Lower lobe of right lung (tissue), 2 donors: ENCODE results near the gene SLC25A30. TPM values are rescaled to one million over a fixed set of nuclear protein-coding genes. Genes with fewer than 3 reads are reported as not detected.
"Not testable (repeated sequence)": the region's sequence is repeated elsewhere in the genome, so short reads cannot be mapped to it uniquely, and the experiment has no call there.

Experiments used
- ATAC-seq, 2 donors: fragments of 200-7000 bp; cut with Tn5 transposase; one replicate each; pipeline ENCODE4 v1.9.1; 2020 to 2022; ENCODE audit warnings: mild to moderate bottlenecking in 2 of 2, moderate library complexity in 2 of 2
- DNase-seq: peaks from one replicate; pipeline ENCODE4 v3.0.0-alpha.2; 2020
- H3K27ac ChIP-seq: fragments of 200-600 bp; one replicate; pipeline ENCODE4 v1.8.0; 2022
- H3K27me3 ChIP-seq: fragments of 200-600 bp; one replicate; pipeline ENCODE4 v1.8.0; 2022; ENCODE audit warnings: low read depth
- H3K36me3 ChIP-seq: fragments of 200-600 bp; one replicate; pipeline ENCODE4 v1.8.0; 2022; ENCODE audit warnings: mild to moderate bottlenecking
- H3K4me1 ChIP-seq: fragments of 200-600 bp; one replicate; pipeline ENCODE4 v1.8.0; 2022
- H3K4me3 ChIP-seq: fragments of 200-600 bp; one replicate; pipeline ENCODE4 v1.8.0; 2022; ENCODE audit warnings: mild to moderate bottlenecking
- H3K9me3 ChIP-seq: fragments of 200-600 bp; one replicate; pipeline ENCODE4 v1.8.0; 2022
- CTCF ChIP-seq: fragments of 200-600 bp; IDR thresholded peaks from one replicate; pipeline ENCODE4 v1.8.0; 2022; ENCODE audit warnings: antibody characterized with exemption, mild to moderate bottlenecking
- intact Hi-C: fragments of 100-400 bp; cut with DNase I; formaldehyde crosslinking; loops from one replicate; pipeline ENCODE4 v1.11.0; 2022
- total RNA-seq: library from RNA; stranded (reverse); fragmentation: NEBNext Ultra II Directional; extraction: Animal tissue kit (Norgen Biotek cat#: 25700); gene quantifications from one replicate; pipeline ENCODE4 v1.2.1, GENCODE V29; 2021
- donor health status: DM: no; HTN: yes; CAD: no; lungs with severe emphysema.

The SLC25A30 gene
- total RNA-seq, 1 donor from 2014 or later = 26.6 TPM

GRCh38 chr13:45385907-45386553 is 32.1 kb downstream of the SLC25A30 start:
- no peaks in the 10 kb centered on the region for H3K4me1 ChIP-seq
- no peak for DNase-seq
- H3K9me3 ChIP-seq = no peaks in the 10 kb centered on the region
- H3K27me3 ChIP-seq = no peaks in the 10 kb centered on the region
- H3K27ac ChIP-seq = no peak overlapping the region
- H3K4me3 ChIP-seq = no peak overlapping the region
- H3K36me3 ChIP-seq = no peaks in the 10 kb centered on the region
- intact Hi-C loops = no loop called here
- ATAC-seq = no peak
- no peak for TF ChIP-seq CTCF

GRCh38 chr13:45385320-45385719 is 32.9 kb downstream of the SLC25A30 start:
- intact Hi-C loops = no loop called here
- Histone ChIP-seq H3K4me3 (no peak overlapping the region), H3K36me3 (no peaks in the 10 kb centered on the region), H3K27me3 (no peaks in the 10 kb centered on the region), H3K27ac (no peak overlapping the region), H3K4me1 (no peaks in the 10 kb centered on the region), H3K9me3 (no peaks in the 10 kb centered on the region)
- no peak for ATAC-seq
- no peak for DNase-seq
- TF ChIP-seq CTCF = no peak

- Histone ChIP-seq H3K27ac (no peak overlapping the region), H3K36me3 (no peaks in the 10 kb centered on the region), H3K27me3 (no peaks in the 10 kb centered on the region), H3K4me1 (no peaks in the 10 kb centered on the region), H3K9me3 (no peaks in the 10 kb centered on the region), H3K4me3 (no peak overlapping the region)
- no peak for TF ChIP-seq CTCF
- no peak for ATAC-seq
- intact Hi-C loops = no loop called here
- DNase-seq = no peak
Measured at GRCh38 chr13:45384474-45385174, 33.5 kb downstream of the SLC25A30 start.

- H3K36me3 ChIP-seq, H3K9me3 ChIP-seq, intact Hi-C loops, H3K4me3 ChIP-seq, DNase-seq, H3K27me3 ChIP-seq, ATAC-seq, H3K4me1 ChIP-seq, H3K27ac ChIP-seq: not testable (repeated sequence)
Measured at GRCh38 chr13:45382739-45383138, 35.4 kb downstream of the SLC25A30 start.

- Histone ChIP-seq H3K27me3 (no peaks in the 10 kb centered on the region), H3K4me3 (no peak overlapping the region), H3K4me1 (no peaks in the 10 kb centered on the region), H3K9me3 (no peaks in the 10 kb centered on the region), H3K27ac (no peak overlapping the region), H3K36me3 (no peaks in the 10 kb centered on the region)
- no peak for ATAC-seq
- intact Hi-C loops = no loop called here
- DNase-seq = no peak
- TF ChIP-seq CTCF = no peak
Measured at GRCh38 chr13:45381196-45381595, 37.0 kb downstream of the SLC25A30 start.

- ATAC-seq, H3K27ac ChIP-seq, H3K4me1 ChIP-seq, H3K4me3 ChIP-seq, intact Hi-C loops, H3K27me3 ChIP-seq, H3K9me3 ChIP-seq, DNase-seq, H3K36me3 ChIP-seq: not testable (repeated sequence)
Measured at GRCh38 chr13:45380708-45381107, 37.5 kb downstream of the SLC25A30 start.

GRCh38 chr13:45379516-45379915 is 38.7 kb downstream of the SLC25A30 start:
- DNase-seq, H3K4me1 ChIP-seq, ATAC-seq, H3K9me3 ChIP-seq, H3K27ac ChIP-seq, H3K36me3 ChIP-seq, intact Hi-C loops, H3K4me3 ChIP-seq, H3K27me3 ChIP-seq: not testable (repeated sequence)

- H3K4me1 ChIP-seq, H3K27me3 ChIP-seq, H3K4me3 ChIP-seq, H3K9me3 ChIP-seq, ATAC-seq, H3K27ac ChIP-seq, DNase-seq, intact Hi-C loops, H3K36me3 ChIP-seq: not testable (repeated sequence)
Measured at GRCh38 chr13:45378786-45379185, 39.4 kb downstream of the SLC25A30 start.

GRCh38 chr13:45377314-45377713 is 40.9 kb downstream of the SLC25A30 start:
- H3K27ac ChIP-seq, H3K4me1 ChIP-seq, intact Hi-C loops, DNase-seq, ATAC-seq, H3K36me3 ChIP-seq, H3K27me3 ChIP-seq, H3K9me3 ChIP-seq, H3K4me3 ChIP-seq: not testable (repeated sequence)

- H3K9me3 ChIP-seq, H3K4me1 ChIP-seq, DNase-seq, H3K27me3 ChIP-seq, H3K27ac ChIP-seq, ATAC-seq, H3K36me3 ChIP-seq, intact Hi-C loops, H3K4me3 ChIP-seq: not testable (repeated sequence)
Measured at GRCh38 chr13:45376651-45377050, 41.5 kb downstream of the SLC25A30 start.
